SK-N-SH (cell line): Measurements from ENCODE around the gene STRADA. TPM values are rescaled to one million over a fixed set of nuclear protein-coding genes. Genes with fewer than 3 reads are reported as not detected.

Experiments used
- CTCF ChIA-PET: fragments of 300-600, 350-600 bp; formaldehyde crosslinking; extraction: SDS; loops from one replicate; lab custom pipeline; 2021; lab: Yijun Ruan, JAX
- POLR2A ChIA-PET: fragments of 350-600 bp; sonication (Branson Sonifier 250); formaldehyde crosslinking; extraction: SDS; loops from one replicate; lab custom pipeline; 2020; ENCODE audit warnings: antibody characterized with exemption, inconsistent platforms; lab: Yijun Ruan, JAX
- DNase-seq: peaks from one replicate; pipeline ENCODE4 v3.0.0; 2012
- H2AFZ ChIP-seq: fragments of 200-600 bp; sonication (generic); 2 replicates; pipeline ENCODE4 v1.8.1; 2016; ENCODE audit warnings: antibody characterized with exemption, mild to moderate bottlenecking, low read depth
- H3F3A ChIP-seq: fragments of 200-600 bp; sonication (generic); replicated peaks from 2 replicates; pipeline ENCODE3; 2016; ENCODE audit warnings: antibody characterized with exemption, mild to moderate bottlenecking; ENCODE audit not compliant: insufficient read depth
- H3K27ac ChIP-seq, 2 experiments: fragments of 200-500 bp in 1 of 2; fragments of 200-600 bp in 1 of 2; sonication (Bioruptor generic) in 1 of 2; sonication (generic), shearing (Covaris generic) in 1 of 2; 2 replicates each; pipeline versions ENCODE4 v1.5.1 to v1.6.1; 2014 to 2016; ENCODE audit warnings: low read depth in 2 of 2, inconsistent platforms in 1 of 2, low read length in 1 of 2, mild to moderate bottlenecking in 1 of 2, mixed read lengths in 1 of 2
- H3K27me3 ChIP-seq: fragments of 200-600 bp; sonication (generic), shearing (Covaris generic); 2 replicates; pipeline ENCODE4 v1.6.1; 2016; ENCODE audit warnings: mixed run types; ENCODE audit not compliant: insufficient read depth
- H3K36me3 ChIP-seq, 2 experiments: fragments of 200-500 bp in 1 of 2; fragments of 200-600 bp in 1 of 2; sonication (Bioruptor generic) in 1 of 2; sonication (generic) in 1 of 2; replicated peaks in 1 of 2; 2 replicates each; pipeline versions ENCODE3 to v1.5.1; 2014 to 2016; ENCODE audit warnings: low read length in 1 of 2, mild to moderate bottlenecking in 1 of 2; ENCODE audit not compliant: insufficient read depth in 2 of 2, control insufficient read depth in 1 of 2
- H3K4me1 ChIP-seq, 2 experiments: fragments of 200-500 bp in 1 of 2; fragments of 200-600 bp in 1 of 2; sonication (Bioruptor generic) in 1 of 2; sonication (generic), shearing (Covaris generic) in 1 of 2; 2 replicates each; pipeline versions ENCODE4 v1.5.1 to v1.6.1; 2014 to 2016; ENCODE audit warnings: low read depth in 1 of 2, low read length in 1 of 2, mixed run types in 1 of 2; ENCODE audit not compliant: insufficient read depth in 2 of 2, control insufficient read depth in 1 of 2
- H3K4me2 ChIP-seq: fragments of 200-600 bp; sonication (generic), shearing (Covaris generic); 2 replicates; pipeline ENCODE4 v1.6.1; 2017; ENCODE audit warnings: mixed run types
- H3K4me3 ChIP-seq, 2 experiments: fragments of 200-500 bp in 1 of 2; fragments of 200-600 bp in 1 of 2; sonication (Bioruptor generic) in 1 of 2; sonication (generic), shearing (Covaris generic) in 1 of 2; 2 replicates each; pipeline versions ENCODE4 v1.5.1 to v1.8.1; 2014 to 2016; ENCODE audit warnings: low read depth in 2 of 2, inconsistent platforms in 1 of 2, low read length in 1 of 2, mild to moderate bottlenecking in 1 of 2, mixed read lengths in 1 of 2, moderate library complexity in 1 of 2
- H3K79me2 ChIP-seq: fragments of 200-600 bp; sonication (generic); 2 replicates; pipeline ENCODE4 v1.8.1; 2017; ENCODE audit warnings: mild to moderate bottlenecking; ENCODE audit not compliant: insufficient read depth
- H3K9ac ChIP-seq: fragments of 200-600 bp; sonication (generic); 2 replicates; pipeline ENCODE4 v1.6.1; 2017; ENCODE audit warnings: mixed run types
- H3K9me2 ChIP-seq: fragments of 200-600 bp; sonication (generic); 2 replicates; pipeline ENCODE4 v1.6.1; 2017; ENCODE audit warnings: mixed run types
- H3K9me3 ChIP-seq: fragments of 200-600 bp; sonication (generic); 2 replicates; pipeline ENCODE4 v1.6.1; 2017; ENCODE audit warnings: mixed run types, mild to moderate bottlenecking, moderate library complexity
- H4K20me1 ChIP-seq: fragments of 200-600 bp; sonication (generic); 2 replicates; pipeline ENCODE4 v1.6.1; 2017; ENCODE audit warnings: mild to moderate bottlenecking, mixed run types; ENCODE audit not compliant: insufficient read depth
- CHD2 ChIP-seq: fragments of 150-350 bp; IDR thresholded peaks from 2 replicates; pipeline ENCODE4 v1.6.1; 2018; ENCODE audit warnings: low read length; ENCODE audit not compliant: partially characterized antibody
- ELF1 ChIP-seq: IDR thresholded peaks from 2 replicates; pipeline ENCODE4 v1.4.0; 2012
- EP300 ChIP-seq, 2 experiments: IDR thresholded peaks; 2 replicates each; pipeline versions ENCODE4 v1.4.0 to v1.6.1; 2012; ENCODE audit warnings: borderline replicate concordance in 1 of 2, low read depth in 1 of 2, low read length in 1 of 2
- FOXJ3 ChIP-seq: sonication (generic); formaldehyde crosslinking; IDR thresholded peaks from 2 replicates; pipeline ENCODE4 v1.5.1; 2020; ENCODE audit warnings: mild to moderate bottlenecking, missing genetic modification reagents
- FOXM1 ChIP-seq: IDR thresholded peaks from 2 replicates; pipeline ENCODE4 v1.4.0; 2012; ENCODE audit warnings: low read depth, mild to moderate bottlenecking
- GABPA ChIP-seq: IDR thresholded peaks from 2 replicates; pipeline ENCODE4 v1.4.0; 2012; ENCODE audit warnings: low read depth, mild to moderate bottlenecking
- GATA2 ChIP-seq: sonication (generic); formaldehyde crosslinking; IDR thresholded peaks from 2 replicates; pipeline ENCODE4 v1.5.0; 2020; ENCODE audit warnings: mild to moderate bottlenecking, missing genetic modification reagents
- IRF3 ChIP-seq: fragments of 150-350 bp; IDR thresholded peaks from 2 replicates; pipeline ENCODE4 v1.6.1; 2016; ENCODE audit warnings: mild to moderate bottlenecking, low read depth, low read length
- JUND ChIP-seq: IDR thresholded peaks from 2 replicates; pipeline ENCODE4 v1.4.0; 2012
- MEF2A ChIP-seq: IDR thresholded peaks from 2 replicates; pipeline ENCODE4 v1.4.0; 2012; ENCODE audit warnings: low read depth, borderline replicate concordance
- MXI1 ChIP-seq: IDR thresholded peaks from 2 replicates; pipeline ENCODE4 v1.6.1; 2012; ENCODE audit warnings: mild to moderate bottlenecking, low read depth, low read length, improper control_type of control experiment
- NFIC ChIP-seq: IDR thresholded peaks from 2 replicates; pipeline ENCODE4 v1.4.0; 2012; ENCODE audit warnings: borderline replicate concordance
- NRF1 ChIP-seq: IDR thresholded peaks from 2 replicates; pipeline ENCODE4 v1.6.1; 2012; ENCODE audit warnings: low read depth, mild to moderate bottlenecking, low read length
- PBX3 ChIP-seq: IDR thresholded peaks from 2 replicates; pipeline ENCODE4; 2012
- RAD21 ChIP-seq: IDR thresholded peaks from 2 replicates; pipeline ENCODE4 v1.6.1; 2012; ENCODE audit warnings: mild to moderate bottlenecking, low read length
- REST ChIP-seq: IDR thresholded peaks from 2 replicates; pipeline ENCODE4 v1.6.1; 2012; ENCODE audit warnings: mild to moderate bottlenecking, low read depth, low read length, moderate library complexity
- TCF12 ChIP-seq: IDR thresholded peaks from 2 replicates; pipeline ENCODE4 v1.4.0; 2012
- USF1 ChIP-seq: IDR thresholded peaks from 2 replicates; pipeline ENCODE4 v1.4.0; 2012; ENCODE audit warnings: low read depth, borderline replicate concordance
- USF2 ChIP-seq: fragments of 150-350 bp; IDR thresholded peaks from 2 replicates; pipeline ENCODE4 v1.6.1; 2017; ENCODE audit warnings: antibody characterized with exemption, low read length, low read depth, borderline replicate concordance
- WGBS: methylation state at CpG from one replicate; pipeline ENCODE4 v1.1.6; 2017; ENCODE audit warnings: low lambda C conversion rate; 5-methylcytosine and 5-hydroxymethylcytosine counted together
- polyA plus RNA-seq, 3 experiments: library from polyadenylated mRNA; depleted of rRNA; stranded (reverse); fragments of >200 nt; gene quantifications; 2 replicates each; pipeline ENCODE4 v1.2.3, GENCODE V29; 2012

Gene STRADA
- polyA plus RNA-seq, 1 of the 3 experiments (the other 2 are of a cell fraction) = 37.3 TPM

- POLR2A ChIA-PET = interaction anchor here (0.6 kb wide), 1 partner anchor 55 kb away, joined by 3 read pairs; the partner anchor contains the start of gene CCDC47
- DNase-seq = no peak
Observed at GRCh38 chr17:63718988-63719387, 22.6 kb downstream of the STRADA start.

GRCh38 chr17:63716426-63716825, 25.2 kb downstream of the STRADA start:
- ChIA-PET POLR2A (no interaction called here), CTCF (interaction anchor here (1.0 to 1.7 kb wide), 3 partner anchors 10 to 291 kb away, joined by 4 to 8 read pairs (median 4); no protein-coding TSS in a partner anchor)
- Histone ChIP-seq H3K9me3 (no peaks in the 10 kb centered on the region), H3K4me1 (no peaks in the 10 kb centered on the region), H3K9ac (no peak overlapping the region), H3K27me3 (no peaks in the 10 kb centered on the region), H2AFZ (no peak overlapping the region), H3K27ac (no peak overlapping the region), H3K9me2 (no peaks in the 10 kb centered on the region), H3F3A (no peaks in the 10 kb centered on the region), H3K36me3 (peaks cover 20 to 32% of the 10 kb centered on the region in 2 experiments), H4K20me1 (no peaks in the 10 kb centered on the region), H3K4me3 (no peak overlapping the region), H3K4me2 (no peak overlapping the region), H3K79me2 (no peaks in the 10 kb centered on the region)
- no peak for TF ChIP-seq FOXJ3 (CRISPR knock-in tag)
- no peak for TF ChIP-seq CHD2
- TF ChIP-seq NRF1 = no peak
- no peak for TF ChIP-seq PBX3
- TF ChIP-seq USF1 = no peak
- no peak for TF ChIP-seq USF2
- no peak for TF ChIP-seq IRF3
- no peak for TF ChIP-seq REST
- TF ChIP-seq NFIC = no peak
- no peak for TF ChIP-seq MEF2A
- no peak for TF ChIP-seq EP300 (IDR thresholded peaks at IDR 0.05; ENCODE audit: borderline replicate concordance in 1 of 2, low read depth in 1 of 2, low read length in 1 of 2)
- no peak for TF ChIP-seq FOXM1
- TF ChIP-seq RAD21 = no peak
- no peak for TF ChIP-seq TCF12
- no peak for TF ChIP-seq GABPA
- no peak for TF ChIP-seq JUND
- no peak for TF ChIP-seq GATA2 (CRISPR knock-in tag)
- no peak for DNase-seq
- 98% methylated on average over 3 of the region's 3 CpGs for WGBS

More at GRCh38 chr17:63718988-63719387, 22.6 kb downstream of the STRADA start:
- Histone ChIP-seq H2AFZ (no peak overlapping the region), H3K27ac (no peak overlapping the region), H3K4me1 (peaks cover 0 to 5% of the 10 kb centered on the region in 2 experiments; a peak in 2 of 4 replicates), H3K79me2 (no peaks in the 10 kb centered on the region), H3K36me3 (peaks cover 14 to 21% of the 10 kb centered on the region in 2 experiments), H3K4me2 (no peak overlapping the region), H3K4me3 (no peak overlapping the region), H3K27me3 (no peaks in the 10 kb centered on the region), H3K9me2 (no peaks in the 10 kb centered on the region), H4K20me1 (no peaks in the 10 kb centered on the region), H3F3A (peaks cover 16% of the 10 kb centered on the region), H3K9ac (no peak overlapping the region), H3K9me3 (no peaks in the 10 kb centered on the region)
- CTCF ChIA-PET = interaction anchor here (0.8 kb wide), 1 partner anchor 19 kb away, joined by 3 read pairs; the partner anchor contains the start of gene LIMD2
- TF ChIP-seq MXI1 (no peak), ELF1 (no peak)
- 92% methylated on average over 5 of the region's 5 CpGs for WGBS
